Hippocampal formation (tissue), 2 donors: ENCODE measurements around the gene DLG4.

Experiments
- DNase-seq, 2 donors: peaks; one replicate each; lab custom pipeline; 2025; lab: John Stamatoyannopoulos, UW

Gene DLG4

DNA sequence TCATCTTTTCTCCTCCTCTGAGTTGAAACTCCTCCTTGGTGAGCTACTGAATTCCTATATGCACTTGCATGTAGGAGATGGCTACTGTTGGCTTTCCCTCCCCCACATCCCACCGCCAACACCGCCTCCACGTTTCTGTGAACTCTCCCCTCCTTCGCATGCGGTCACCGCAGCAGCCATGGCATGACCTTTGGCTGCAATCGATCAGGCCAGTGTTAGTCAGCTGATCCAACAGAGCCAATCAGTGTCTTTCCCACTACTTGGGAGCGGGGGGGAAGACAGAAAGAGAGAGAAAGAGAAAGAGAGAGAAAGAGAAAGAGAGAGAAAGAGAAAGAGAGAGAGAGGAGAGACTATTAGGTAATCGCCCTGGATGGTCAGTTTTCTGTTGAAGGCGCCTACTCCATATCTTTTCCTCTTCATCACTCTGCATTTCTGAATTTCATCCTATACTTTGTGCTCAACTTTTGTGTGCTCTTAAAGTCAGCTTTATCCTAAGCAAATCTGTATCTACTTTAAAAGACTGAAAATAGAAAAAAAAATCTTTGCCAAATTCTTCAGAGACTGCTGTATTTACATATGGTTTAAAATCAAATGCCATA lies 63.2 kb downstream of the DLG4 start:
- no peak for DNase-seq

- DNase-seq, result no peak
Measured at GRCh38 chr17:7147772-7148171, 71.9 kb downstream of the DLG4 start.

DNA sequence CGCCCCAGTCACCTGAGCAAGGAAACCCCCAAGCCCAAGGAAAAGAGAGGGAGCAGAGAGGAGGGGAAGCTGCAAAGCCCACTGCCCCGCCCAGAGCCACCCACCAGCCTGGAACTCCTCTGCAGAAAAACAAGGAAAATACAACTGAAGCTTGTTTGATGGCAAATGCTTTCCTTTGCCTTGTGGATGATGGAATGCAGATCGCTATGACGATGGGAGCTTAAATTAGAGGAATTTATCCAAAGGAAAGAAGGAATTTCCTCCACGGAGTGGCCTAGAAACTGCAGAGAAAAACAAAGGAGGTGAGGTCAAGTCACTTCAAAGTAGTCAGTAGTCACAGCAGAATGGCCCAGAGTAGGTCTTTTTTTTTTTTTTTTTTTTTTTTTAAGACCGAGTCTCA lies 73.5 kb downstream of the DLG4 start:
- no peak for DNase-seq

- DNase-seq, result no peak
Measured at GRCh38 chr17:7144213-7144612, 75.4 kb downstream of the DLG4 start.

GRCh38 chr17:7141824-7142223 lies 77.8 kb downstream of the DLG4 start:
- no peak for DNase-seq

- no peak for DNase-seq
Measured at GRCh38 chr17:7139400-7139799, 80.2 kb downstream of the DLG4 start.

DNA sequence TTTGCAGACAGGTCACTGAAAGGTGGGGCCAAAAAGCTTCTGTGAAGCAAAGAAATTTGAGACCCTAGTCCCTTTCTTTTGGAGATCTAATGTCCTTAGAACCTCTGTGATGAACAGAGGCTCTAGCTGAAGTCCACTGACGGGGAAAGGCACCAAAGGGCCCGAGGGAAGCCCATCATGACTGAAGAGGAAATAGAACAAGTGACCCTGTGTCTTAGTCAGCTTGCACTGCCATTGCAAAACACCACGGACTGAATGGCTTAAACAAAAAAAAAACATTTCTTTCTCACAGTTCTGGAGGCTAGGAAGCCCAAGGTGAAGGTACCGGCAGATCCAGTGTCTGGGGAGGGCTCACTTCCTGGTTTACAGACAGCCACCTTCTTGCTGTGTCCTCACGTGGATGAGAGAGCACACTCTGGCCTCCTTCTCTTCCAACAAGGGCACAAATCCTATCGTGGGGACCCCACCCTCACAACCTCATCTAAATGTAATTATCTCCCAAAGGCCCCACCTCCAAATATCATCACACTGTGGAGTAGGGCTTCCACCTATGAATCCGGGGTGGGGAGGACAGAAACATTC lies 80.7 kb downstream of the DLG4 start:
- no peak for DNase-seq

DNA sequence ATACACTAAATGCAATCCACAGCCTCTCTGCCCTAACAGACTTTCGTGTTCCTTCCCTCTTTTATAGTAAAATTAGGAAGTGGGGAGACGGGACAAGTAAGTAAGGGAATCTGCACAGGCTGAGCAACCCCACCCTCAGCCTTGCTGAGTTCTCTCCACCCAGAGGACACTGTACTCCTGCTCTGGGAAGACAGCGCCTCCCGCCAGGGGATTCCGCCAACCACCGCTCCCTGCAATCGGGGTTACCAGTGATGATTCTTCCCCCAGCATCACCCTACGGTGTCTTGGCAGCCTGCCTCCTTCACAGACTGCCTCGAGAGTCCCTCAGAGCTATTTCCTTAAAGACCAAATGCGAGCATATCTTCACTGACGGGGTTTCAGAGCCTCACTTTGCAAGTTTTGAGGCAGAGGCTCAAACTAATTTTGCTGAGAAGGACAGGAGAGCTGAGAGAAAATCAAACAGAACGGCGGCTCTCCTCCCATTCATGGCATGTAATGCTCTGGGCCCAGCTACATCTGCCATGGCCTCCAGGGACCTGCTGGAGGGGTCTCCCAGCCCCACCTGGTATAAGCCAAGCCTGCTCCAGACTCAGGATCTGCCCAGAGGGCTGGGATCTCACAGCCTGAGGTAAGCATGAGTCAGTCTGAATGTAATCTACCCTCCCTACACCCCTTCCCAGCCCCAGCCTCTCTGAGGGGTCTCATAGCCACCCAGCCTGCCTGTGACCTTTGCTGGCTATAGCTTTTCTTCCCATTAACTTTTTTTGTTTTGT lies 82.3 kb downstream of the DLG4 start:
- DNase-seq, result no peak
